Endothelial cell of umbilical vein (primary cell): ENCODE results near the gene KCTD18. TPM values are rescaled to one million over a fixed set of nuclear protein-coding genes. Genes with fewer than 3 reads are reported as not detected.

Experiments used
- BruUV-seq: library from RNA; stranded (reverse); fragments of 400-500 nt; replicated peaks from 2 replicates; lab custom pipeline; 2021; lab: Mats Ljungman, UMichigan
- CTCF ChIA-PET: fragments of 300-600, 350-600 bp; sonication (Branson Sonifier 250); formaldehyde crosslinking; loops from one replicate; lab custom pipeline; 2021; ENCODE audit warnings: antibody characterized with exemption, inconsistent platforms; lab: Charles Lee
- POLR2A ChIA-PET: fragments of 300-600, 350-600 bp; sonication (Branson Sonifier 250); formaldehyde crosslinking; loops from one replicate; lab custom pipeline; 2021; ENCODE audit warnings: antibody characterized with exemption, inconsistent platforms; lab: Charles Lee
- DNase-seq: peaks from one replicate; pipeline ENCODE4 v3.0.0-alpha.2; 2011; ENCODE audit warnings: low read depth, low spot score
- FAIRE-seq: peaks from 2 replicates; lab custom pipeline; 2011; peaks lifted over from hg19 to GRCh38; lab: Jason Lieb, UNC
- H2AFZ ChIP-seq: 2 replicates; pipeline ENCODE4 v1.6.0; 2012; ENCODE audit warnings: low read depth, low read length, control low read depth, inconsistent platforms
- H3K27ac ChIP-seq: 2 replicates; pipeline ENCODE4 v1.5.1; 2011; ENCODE audit warnings: low read depth, mild to moderate bottlenecking, control low read depth, low read length, moderate library complexity; ENCODE audit not compliant: insufficient read depth
- H3K27me3 ChIP-seq, 2 experiments: 2 replicates each; pipeline versions ENCODE4 v1.6.0 to v1.6.1; 2011; ENCODE audit warnings: low read length in 2 of 2, mixed read lengths in 1 of 2; ENCODE audit not compliant: control insufficient read depth in 2 of 2, insufficient read depth in 2 of 2
- H3K36me3 ChIP-seq, 2 experiments: 2 replicates in 1 of 2; 3 replicates in 1 of 2; pipeline ENCODE4 v1.5.1; 2011; ENCODE audit warnings: low read length in 2 of 2, mild to moderate bottlenecking in 1 of 2, moderate library complexity in 1 of 2; ENCODE audit not compliant: control insufficient read depth in 2 of 2, insufficient read depth in 2 of 2; ENCODE audit errors: extremely low read depth in 1 of 2
- H3K4me1 ChIP-seq: 3 replicates; pipeline ENCODE4 v1.5.1; 2011; ENCODE audit warnings: mild to moderate bottlenecking, low read length; ENCODE audit not compliant: control insufficient read depth, insufficient read depth; ENCODE audit errors: extremely low read depth
- H3K4me2 ChIP-seq: 2 replicates; pipeline ENCODE4 v1.6.1; 2011; ENCODE audit warnings: low read length, control low read depth, mixed read lengths; ENCODE audit not compliant: insufficient read depth
- H3K4me3 ChIP-seq, 3 experiments: fragments of 200-600 bp in 1 of 3; sonication (generic), shearing (Covaris generic) in 1 of 3; replicated peaks in 1 of 3; 2 replicates each; pipeline ENCODE4 v1.5.1; 2011 to 2016; ENCODE audit warnings: control low read depth in 3 of 3, low read length in 3 of 3, mild to moderate bottlenecking in 2 of 3, inconsistent platforms in 1 of 3, low read depth in 1 of 3, moderate library complexity in 1 of 3; ENCODE audit not compliant: insufficient read depth in 1 of 3
- H3K79me2 ChIP-seq: 2 replicates; pipeline ENCODE4 v1.6.0; 2012; ENCODE audit warnings: low read length, inconsistent platforms; ENCODE audit not compliant: control insufficient read depth, insufficient read depth
- H3K9ac ChIP-seq: replicated peaks from 2 replicates; pipeline ENCODE3; 2011; ENCODE audit warnings: low read length, control low read depth; ENCODE audit not compliant: insufficient read depth; ENCODE audit errors: extremely low read depth
- H3K9me1 ChIP-seq: replicated peaks from 3 replicates; pipeline ENCODE4 v1.6.0; 2011; ENCODE audit warnings: mild to moderate bottlenecking, low read length; ENCODE audit not compliant: control insufficient read depth, insufficient read depth; ENCODE audit errors: extremely low read depth
- H3K9me3 ChIP-seq: replicated peaks from 2 replicates; pipeline ENCODE4 v1.5.1; 2012; ENCODE audit warnings: low read length, inconsistent platforms; ENCODE audit not compliant: control insufficient read depth, insufficient read depth
- H4K20me1 ChIP-seq: replicated peaks from 2 replicates; pipeline ENCODE3; 2011; ENCODE audit warnings: mild to moderate bottlenecking, low read length; ENCODE audit not compliant: control insufficient read depth, insufficient read depth; ENCODE audit errors: extremely low read depth
- CTCF ChIP-seq, 2 donors: IDR thresholded peaks; 1 replicate in 1 of 2; 2 replicates in 1 of 2; pipeline ENCODE4 v1.5.1; 2011; ENCODE audit warnings: low read length in 2 of 2, mild to moderate bottlenecking in 2 of 2, moderate library complexity in 2 of 2, control low read depth in 1 of 2, inconsistent platforms in 1 of 2, low read depth in 1 of 2; ENCODE audit not compliant: insufficient read depth in 1 of 2; ENCODE audit errors: extremely low read depth in 1 of 2
- EZH2 ChIP-seq: IDR thresholded peaks from 2 replicates; pipeline ENCODE4 v1.6.1; 2012; ENCODE audit warnings: borderline replicate concordance, low read depth, mild to moderate bottlenecking, moderate library complexity, low read length, inconsistent platforms; ENCODE audit not compliant: severe bottlenecking
- FOS ChIP-seq: IDR thresholded peaks from 2 replicates; pipeline ENCODE4 v1.6.1; 2011; ENCODE audit warnings: mild to moderate bottlenecking, low read length, moderate library complexity, borderline replicate concordance; ENCODE audit not compliant: insufficient read depth
- GATA2 ChIP-seq: IDR thresholded peaks from 2 replicates; pipeline ENCODE4 v1.7.0; 2011; ENCODE audit warnings: low read depth, mild to moderate bottlenecking, moderate library complexity, mixed read lengths, low read length; ENCODE audit not compliant: insufficient read length, insufficient read depth
- JUN ChIP-seq: IDR thresholded peaks from 2 replicates; pipeline ENCODE4 v1.6.1; 2011; ENCODE audit warnings: borderline replicate concordance, low read depth; ENCODE audit not compliant: insufficient read length, insufficient read depth
- MAX ChIP-seq: IDR thresholded peaks from 2 replicates; pipeline ENCODE4 v1.6.1; 2011; ENCODE audit not compliant: insufficient read depth, insufficient read length
- MYC ChIP-seq: IDR thresholded peaks from one replicate; pipeline ENCODE4 v1.6.1; 2011; ENCODE audit warnings: mild to moderate bottlenecking, low read depth, low read length
- POLR2A ChIP-seq: IDR thresholded peaks from 2 replicates; pipeline ENCODE4 v1.6.1; 2012; ENCODE audit warnings: low read depth, mild to moderate bottlenecking, control low read depth, low read length
- POLR2AphosphoS5 ChIP-seq: IDR thresholded peaks from 2 replicates; pipeline ENCODE4 v1.6.1; 2012; ENCODE audit warnings: low read depth, mild to moderate bottlenecking, control low read depth, low read length, moderate library complexity; ENCODE audit not compliant: insufficient read depth
- dilution Hi-C: fragments of 300-500 bp; cut with MboI; formaldehyde crosslinking; loops from one replicate; pipeline ENCODE4 v1.15.0; 2019; ENCODE audit warnings: low sequenced_read_pairs; ENCODE audit not compliant: extremely low pct_ligation_motif_present
- intact Hi-C: fragments of 100-400 bp; cut with micrococcal nuclease; formaldehyde crosslinking; loops from one replicate; pipeline ENCODE4 v1.10.0; 2022
- polyA plus RNA-seq, 4 experiments: library from polyadenylated mRNA; depleted of rRNA in 3 of 4; stranded (reverse) in 3 of 4; unstranded in 1 of 4; fragments of >200 nt; gene quantifications; 2 replicates each; pipeline versions ENCODE4 v1.2.1 to v1.2.3, GENCODE V29; 2011 to 2012; ENCODE audit warnings: missing spikeins in 1 of 4
- total RNA-seq: library from RNA; stranded (reverse); gene quantifications from 2 replicates; pipeline ENCODE4 v1.2.3, GENCODE V29; 2021

Gene KCTD18
- total and polyA plus RNA-seq, 2 donors (not counting 3 experiments of a cell fraction or from before 2014, with no cell fraction given), result 2.6 to 6.6 TPM

GRCh38 chr2:200492656-200493055 lies 17.2 kb downstream of the KCTD18 start:
- CTCF ChIA-PET, result interaction anchor here (1.0 to 1.9 kb wide), 5 partner anchors 9 to 519 kb away, joined by 3 to 10 read pairs (median 4); partner anchors contain the start of gene KCTD18
- Histone ChIP-seq H3K4me1 (no peaks in the 10 kb centered on the region), H3K9ac (no peak overlapping the region), H3K79me2 (no peaks in the 10 kb centered on the region), H4K20me1 (no peaks in the 10 kb centered on the region), H3K4me3 (no peak overlapping the region), H3K36me3 (peaks cover 0 to 2% of the 10 kb centered on the region in 2 experiments), H2AFZ (no peak overlapping the region), H3K9me1 (no peaks in the 10 kb centered on the region), H3K27me3 (no peaks in the 10 kb centered on the region), H3K4me2 (no peak overlapping the region), H3K9me3 (no peaks in the 10 kb centered on the region), H3K27ac (no peak overlapping the region)
- POLR2A ChIA-PET, result no interaction called here
- no peak for TF ChIP-seq JUN
- TF ChIP-seq POLR2AphosphoS5, result no peak
- no peak for TF ChIP-seq MAX
- TF ChIP-seq POLR2A, result no peak
- TF ChIP-seq EZH2, result no peak
- no peak for TF ChIP-seq GATA2
- TF ChIP-seq FOS, result no peak
- no peak for TF ChIP-seq MYC
- TF ChIP-seq CTCF (IDR thresholded peaks at IDR 0.05; ENCODE audit: extremely low read depth in 1 of 2, insufficient read depth in 1 of 2, low read depth in 1 of 2, low read length in 2 of 2), result no peak
- BruUV-seq, result no TSS peak
- intact Hi-C loops, result no loop called here
- FAIRE-seq, result no peak
- dilution Hi-C loops, result no loop called here
- no peak for DNase-seq
